Panc1 (cell line): ENCODE data around the gene CHIC2. TPM values are rescaled to one million over a fixed set of nuclear protein-coding genes. Genes with fewer than 3 reads are reported as not detected.

Source experiments
- ATAC-seq: fragments of 200-7000 bp; cut with Tn5 transposase; 2 replicates; pipeline ENCODE4 v1.9.1; 2020; ENCODE audit warnings: mild to moderate bottlenecking, moderate library complexity
- BruUV-seq: library from RNA; stranded (reverse); fragments of 400-500 nt; replicated peaks from 2 replicates; lab custom pipeline; 2021; lab: Mats Ljungman, UMichigan
- CTCF ChIA-PET: fragments of 300-600 bp; sonication (Branson Sonifier 250); formaldehyde crosslinking; loops from one replicate; lab custom pipeline; 2022; ENCODE audit warnings: antibody characterized with exemption; lab: Charles Lee
- POLR2A ChIA-PET: fragments of 300-600 bp; sonication (Branson Sonifier 250); formaldehyde crosslinking; loops from one replicate; lab custom pipeline; 2022; ENCODE audit warnings: antibody characterized with exemption; lab: Charles Lee
- DNase-seq: peaks from one replicate; pipeline ENCODE4 v3.0.0-alpha.2; 2010; ENCODE audit warnings: low read depth, low spot score
- H3K27ac ChIP-seq: 2 replicates; pipeline ENCODE4 v1.5.1; 2011; ENCODE audit warnings: mild to moderate bottlenecking, low read length, inconsistent platforms
- H3K27me3 ChIP-seq: fragments of 200-500 bp; sonication (Bioruptor generic); 2 replicates; pipeline ENCODE4 v1.6.0; 2014; ENCODE audit warnings: low read length, inconsistent platforms; ENCODE audit not compliant: control insufficient read depth, insufficient read depth
- H3K36me3 ChIP-seq: fragments of 200-500 bp; sonication (Bioruptor generic); 2 replicates; pipeline ENCODE4 v1.5.1; 2014; ENCODE audit warnings: inconsistent platforms, mild to moderate bottlenecking, low read length, moderate library complexity; ENCODE audit not compliant: control insufficient read depth, insufficient read depth
- H3K4me1 ChIP-seq: 2 replicates; pipeline ENCODE4 v1.5.1; 2011; ENCODE audit warnings: inconsistent platforms, mild to moderate bottlenecking, low read length, moderate library complexity; ENCODE audit not compliant: control insufficient read depth, insufficient read depth
- H3K4me3 ChIP-seq, 2 experiments: 2 replicates each; pipeline ENCODE4 v1.5.1; 2011 to 2012; ENCODE audit warnings: low read depth in 2 of 2, low read length in 2 of 2, mild to moderate bottlenecking in 2 of 2, inconsistent platforms in 1 of 2, moderate library complexity in 1 of 2
- H3K9me3 ChIP-seq: fragments of 200-500 bp; sonication (Bioruptor generic); 2 replicates; pipeline ENCODE4 v1.5.1; 2014; ENCODE audit warnings: low read depth, mild to moderate bottlenecking, inconsistent platforms, low read length, moderate library complexity; ENCODE audit not compliant: control insufficient read depth, insufficient read depth
- POLR2AphosphoS5 ChIP-seq: IDR thresholded peaks from 2 replicates; pipeline ENCODE4 v1.6.1; 2012; ENCODE audit warnings: mild to moderate bottlenecking, low read depth, low read length, moderate library complexity
- TCF7L2 ChIP-seq: IDR thresholded peaks from 2 replicates; pipeline ENCODE4 v1.6.1; 2011; ENCODE audit warnings: mild to moderate bottlenecking, low read depth, low read length, inconsistent platforms
- in situ Hi-C: cut with HindIII; loops from 2 replicates; pipeline ENCODE4 v1.10.0; 2016; ENCODE audit warnings: low sequenced_read_pairs, low pct_unique_long_range_greater_than_20kb
- intact Hi-C: fragments of 100-400 bp; cut with micrococcal nuclease; formaldehyde crosslinking; loops from one replicate; pipeline ENCODE4 v1.10.0; 2022; ENCODE audit not compliant: unreplicated experiment
- total RNA-seq: library from RNA; stranded (reverse); gene quantifications from one replicate; pipeline ENCODE4 v1.2.1, GENCODE V29; 2021; ENCODE audit not compliant: unreplicated experiment
- TF ChIP-seq, protein P1 (sequence below), 2 experiments: IDR thresholded peaks; 2 replicates each; pipeline ENCODE4 v1.6.1; 2011 to 2012; ENCODE audit warnings: low read depth in 2 of 2, control low read depth in 1 of 2, low read length in 1 of 2, mild to moderate bottlenecking in 1 of 2, moderate library complexity in 1 of 2; ENCODE audit not compliant: insufficient read depth in 1 of 2

CHIC2 gene
- total RNA-seq, 1 experiment from 2014 or later, result 10.3 TPM

DNA sequence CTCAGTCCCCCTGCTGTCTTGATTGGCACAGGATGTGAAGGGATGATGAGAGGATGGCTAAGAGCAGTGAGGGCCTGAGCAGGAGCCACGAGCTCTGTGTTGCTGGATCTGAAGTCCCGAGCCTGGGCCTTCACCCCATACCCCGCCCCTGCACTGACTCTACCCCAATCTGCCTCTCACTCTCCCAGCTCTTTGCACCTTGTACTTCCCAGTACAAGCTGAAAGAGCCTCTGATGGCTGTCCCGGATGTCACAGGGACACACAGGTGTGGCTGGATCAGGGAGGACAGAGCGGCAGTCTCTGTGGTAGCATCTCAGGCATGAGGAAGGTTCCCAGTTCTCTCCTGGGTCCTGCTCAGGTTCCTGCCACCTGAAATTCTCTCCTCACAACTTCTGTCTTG, 103.6 kb downstream of the CHIC2 start:
- no peaks in the 10 kb centered on the region for H3K4me1 ChIP-seq
- no peaks in the 10 kb centered on the region for H3K36me3 ChIP-seq
- H3K4me3 ChIP-seq, result no peak overlapping the region
- in situ Hi-C loops (no loop called here), intact Hi-C loops (no loop called here)
- no peak for DNase-seq
- ATAC-seq, result no peak
- ChIA-PET CTCF (no interaction called here), POLR2A (interaction anchor here (0.7 kb wide), 1 partner anchor 272 kb away, joined by 5 read pairs; no protein-coding TSS in a partner anchor)
- no TSS peak for BruUV-seq
- H3K27me3 ChIP-seq, result no peaks in the 10 kb centered on the region
- TF ChIP-seq TCF7L2 (no peak), POLR2AphosphoS5 (no peak)
- TF ChIP-seq, protein P1, sequence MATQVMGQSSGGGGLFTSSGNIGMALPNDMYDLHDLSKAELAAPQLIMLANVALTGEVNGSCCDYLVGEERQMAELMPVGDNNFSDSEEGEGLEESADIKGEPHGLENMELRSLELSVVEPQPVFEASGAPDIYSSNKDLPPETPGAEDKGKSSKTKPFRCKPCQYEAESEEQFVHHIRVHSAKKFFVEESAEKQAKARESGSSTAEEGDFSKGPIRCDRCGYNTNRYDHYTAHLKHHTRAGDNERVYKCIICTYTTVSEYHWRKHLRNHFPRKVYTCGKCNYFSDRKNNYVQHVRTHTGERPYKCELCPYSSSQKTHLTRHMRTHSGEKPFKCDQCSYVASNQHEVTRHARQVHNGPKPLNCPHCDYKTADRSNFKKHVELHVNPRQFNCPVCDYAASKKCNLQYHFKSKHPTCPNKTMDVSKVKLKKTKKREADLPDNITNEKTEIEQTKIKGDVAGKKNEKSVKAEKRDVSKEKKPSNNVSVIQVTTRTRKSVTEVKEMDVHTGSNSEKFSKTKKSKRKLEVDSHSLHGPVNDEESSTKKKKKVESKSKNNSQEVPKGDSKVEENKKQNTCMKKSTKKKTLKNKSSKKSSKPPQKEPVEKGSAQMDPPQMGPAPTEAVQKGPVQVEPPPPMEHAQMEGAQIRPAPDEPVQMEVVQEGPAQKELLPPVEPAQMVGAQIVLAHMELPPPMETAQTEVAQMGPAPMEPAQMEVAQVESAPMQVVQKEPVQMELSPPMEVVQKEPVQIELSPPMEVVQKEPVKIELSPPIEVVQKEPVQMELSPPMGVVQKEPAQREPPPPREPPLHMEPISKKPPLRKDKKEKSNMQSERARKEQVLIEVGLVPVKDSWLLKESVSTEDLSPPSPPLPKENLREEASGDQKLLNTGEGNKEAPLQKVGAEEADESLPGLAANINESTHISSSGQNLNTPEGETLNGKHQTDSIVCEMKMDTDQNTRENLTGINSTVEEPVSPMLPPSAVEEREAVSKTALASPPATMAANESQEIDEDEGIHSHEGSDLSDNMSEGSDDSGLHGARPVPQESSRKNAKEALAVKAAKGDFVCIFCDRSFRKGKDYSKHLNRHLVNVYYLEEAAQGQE (IDR thresholded peaks at IDR 0.05; ENCODE audit: insufficient read depth in 1 of 2, low read depth in 2 of 2, low read length in 1 of 2), result no peak
- no peaks in the 10 kb centered on the region for H3K9me3 ChIP-seq
- H3K27ac ChIP-seq, result no peak overlapping the region

Other genes starting within 250 kb of the CHIC2 start
- not detected for gene GSX2, start 35.6 kb upstream of the CHIC2 start, total RNA-seq
- gene PDGFRA, start 164.7 kb upstream of the CHIC2 start, total RNA-seq, result 0.15 TPM